ENCODE data around the gene C11orf21. TPM values are rescaled to one million over a fixed set of nuclear protein-coding genes. Genes with fewer than 3 reads are reported as not detected.

The C11orf21 gene
- total RNA-seq, 1 donor from 2014 or later = 0.51 TPM

GRCh38 chr11:2306452-2306823, 4.7 kb upstream of the C11orf21 start:
- peak; percentile 74 for DNase-seq (ENCODE audit: extremely low spot score, unreplicated experiment)
- TF ChIP-seq CTCF (conservative IDR thresholded peaks at IDR 0.05) = no peak
- peak overlapping the region; percentile 95 for H3K27ac Mint-ChIP-seq
- peak overlapping the region; percentile 83 for H3K4me3 Mint-ChIP-seq
- H3K4me1 Mint-ChIP-seq (ENCODE audit: unreplicated experiment) = peaks cover 13% of the 10 kb centered on the region
- H3K27me3 Mint-ChIP-seq = no peaks in the 10 kb centered on the region
- H3K9me3 Mint-ChIP-seq = no peaks in the 10 kb centered on the region
- H3K36me3 Mint-ChIP-seq = no peaks in the 10 kb centered on the region

DNA sequence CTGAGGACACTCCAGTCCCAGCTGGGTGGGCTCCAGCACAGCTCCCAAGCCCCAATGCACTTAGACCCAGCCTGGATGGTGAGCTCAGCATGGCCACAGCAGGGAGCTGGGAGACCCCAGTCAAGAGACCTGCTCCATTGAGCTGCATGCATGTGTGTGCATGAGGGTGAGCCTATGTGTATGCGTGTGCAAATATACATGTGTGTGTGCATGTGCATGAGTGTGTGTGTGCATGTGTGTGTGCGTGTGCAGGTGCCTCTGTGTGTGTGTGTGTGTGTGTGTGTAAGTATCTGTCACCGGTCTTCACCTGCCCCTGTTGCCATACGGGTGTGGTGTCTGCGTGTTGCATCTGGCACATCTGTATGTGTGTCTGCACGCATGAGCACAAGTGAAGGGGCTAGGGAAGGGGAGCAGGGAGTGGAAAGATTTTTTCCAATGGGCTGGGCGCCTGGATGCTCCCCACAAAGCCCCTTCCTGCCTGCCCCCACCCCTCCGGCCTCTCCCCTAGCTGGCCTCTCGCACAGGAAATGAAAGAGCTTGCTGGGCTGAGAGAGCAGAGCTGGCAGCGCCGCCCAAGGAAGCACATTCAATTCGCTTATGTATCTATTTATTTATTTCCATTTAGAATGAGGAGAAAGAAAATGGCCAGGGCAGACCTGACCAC, 4.2 kb upstream of the C11orf21 start:
- DNase-seq (ENCODE audit: extremely low spot score, unreplicated experiment) = peak; percentile 71
- no peaks in the 10 kb centered on the region for H3K36me3 Mint-ChIP-seq
- no peaks in the 10 kb centered on the region for H3K9me3 Mint-ChIP-seq
- H3K27me3 Mint-ChIP-seq = no peaks in the 10 kb centered on the region
- TF ChIP-seq CTCF (conservative IDR thresholded peaks at IDR 0.05) = no peak
- H3K4me1 Mint-ChIP-seq (ENCODE audit: unreplicated experiment) = peaks cover 11% of the 10 kb centered on the region
- peak overlapping the region; percentile 95 for H3K27ac Mint-ChIP-seq
- peak overlapping the region; percentile 83 for H3K4me3 Mint-ChIP-seq

GRCh38 chr11:2305140-2305778, 3.5 kb upstream of the C11orf21 start:
- DNase-seq (ENCODE audit: extremely low spot score, unreplicated experiment) = peak; percentile 82
- TF ChIP-seq CTCF (conservative IDR thresholded peaks at IDR 0.05) = peak; percentile 89
- H3K4me1 Mint-ChIP-seq (ENCODE audit: unreplicated experiment) = peaks cover 11% of the 10 kb centered on the region
- no peaks in the 10 kb centered on the region for H3K36me3 Mint-ChIP-seq
- H3K27ac Mint-ChIP-seq = no peak overlapping the region
- H3K9me3 Mint-ChIP-seq = no peaks in the 10 kb centered on the region
- no peak overlapping the region for H3K4me3 Mint-ChIP-seq
- H3K27me3 Mint-ChIP-seq = no peaks in the 10 kb centered on the region

GRCh38 chr11:2304506-2305139, 2.9 kb upstream of the C11orf21 start:
- Mint-ChIP-seq H3K9me3 (no peaks in the 10 kb centered on the region), H3K27ac (no peak overlapping the region), H3K27me3 (no peaks in the 10 kb centered on the region), H3K36me3 (no peaks in the 10 kb centered on the region), H3K4me3 (no peak overlapping the region), H3K4me1 (ENCODE audit: unreplicated experiment) (peaks cover 11% of the 10 kb centered on the region)
- peak; percentile 69 for DNase-seq (ENCODE audit: extremely low spot score, unreplicated experiment)
- TF ChIP-seq CTCF (conservative IDR thresholded peaks at IDR 0.05) = no peak

- Mint-ChIP-seq H3K9me3 (no peaks in the 10 kb centered on the region), H3K27ac (no peak overlapping the region), H3K4me3 (peak overlapping the region; percentile 34), H3K4me1 (ENCODE audit: unreplicated experiment) (peaks cover 11% of the 10 kb centered on the region), H3K36me3 (no peaks in the 10 kb centered on the region), H3K27me3 (no peaks in the 10 kb centered on the region)
- TF ChIP-seq CTCF (conservative IDR thresholded peaks at IDR 0.05) = no peak
- peak; percentile 66 for DNase-seq (ENCODE audit: extremely low spot score, unreplicated experiment)
These were observed 2.1 kb upstream of the C11orf21 start for GRCh38 chr11:2303627-2304505.
